HS-5 (cell line): ENCODE data around the gene CEMIP.

Experiments used
- DNase-seq: peaks from one replicate; pipeline ENCODE4 v3.0.0-alpha.2; 2012; ENCODE audit warnings: low read depth

CEMIP gene

DNA sequence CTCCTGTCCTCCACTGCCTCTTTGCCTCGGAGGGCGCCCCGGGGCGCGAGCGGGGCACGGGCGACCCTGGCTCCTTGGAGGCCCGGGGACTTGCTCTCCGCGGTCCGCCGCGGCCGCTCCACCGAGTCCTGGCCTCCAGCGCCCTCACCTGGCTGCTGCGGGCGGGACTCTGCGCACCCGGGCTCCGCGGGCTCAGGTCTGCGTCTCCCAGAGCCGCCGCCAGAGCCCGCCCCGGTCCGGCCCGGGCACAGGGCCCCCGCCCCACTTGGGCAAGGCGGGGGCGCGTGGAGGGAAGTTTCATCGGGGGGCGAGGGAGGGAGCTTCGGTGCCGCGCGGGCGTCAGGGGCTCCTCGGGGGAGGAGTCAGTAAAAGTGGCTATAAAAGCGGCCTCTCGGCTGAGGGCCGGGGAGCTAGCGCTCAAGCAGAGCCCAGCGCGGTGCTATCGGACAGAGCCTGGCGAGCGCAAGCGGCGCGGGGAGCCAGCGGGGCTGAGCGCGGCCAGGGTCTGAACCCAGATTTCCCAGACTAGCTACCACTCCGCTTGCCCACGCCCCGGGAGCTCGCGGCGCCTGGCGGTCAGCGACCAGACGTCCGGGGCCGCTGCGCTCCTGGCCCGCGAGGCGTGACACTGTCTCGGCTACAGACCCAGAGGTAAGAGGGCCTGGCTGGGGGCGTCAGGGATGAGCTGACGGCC lies at the start of gene CEMIP:
Gene CEMIP, plus strand, starts transcription at position 407 of the 694 bp plus-strand sequence. CDS start 94,510 bp downstream, outside the sequence.
- no peak for DNase-seq

DNA sequence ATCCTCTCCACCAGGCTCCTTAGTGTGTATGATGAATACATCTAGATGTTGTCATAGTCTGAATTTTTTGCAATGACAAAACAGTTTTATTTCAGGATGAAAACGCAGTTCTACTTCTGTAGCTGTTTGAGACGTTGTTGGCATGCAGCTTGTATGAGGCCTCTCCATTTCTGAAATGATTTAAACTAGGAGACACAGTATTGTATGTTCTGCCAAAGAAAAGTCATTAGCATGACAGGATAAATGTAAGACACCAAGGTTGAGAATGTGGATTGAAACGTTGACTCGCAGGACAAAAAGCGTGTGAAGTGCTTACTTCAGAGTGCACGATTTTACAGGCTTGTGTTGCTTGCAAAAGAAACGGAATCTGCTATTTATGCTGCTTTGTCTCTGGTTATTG lies 48.8 kb upstream of the CEMIP start:
- DNase-seq: no peak

- DNase-seq: no peak
Measured at GRCh38 chr15:80730926-80731325, 48.2 kb upstream of the CEMIP start.

- DNase-seq: no peak
Measured at GRCh38 chr15:80732167-80732566, 47.0 kb upstream of the CEMIP start.

DNA sequence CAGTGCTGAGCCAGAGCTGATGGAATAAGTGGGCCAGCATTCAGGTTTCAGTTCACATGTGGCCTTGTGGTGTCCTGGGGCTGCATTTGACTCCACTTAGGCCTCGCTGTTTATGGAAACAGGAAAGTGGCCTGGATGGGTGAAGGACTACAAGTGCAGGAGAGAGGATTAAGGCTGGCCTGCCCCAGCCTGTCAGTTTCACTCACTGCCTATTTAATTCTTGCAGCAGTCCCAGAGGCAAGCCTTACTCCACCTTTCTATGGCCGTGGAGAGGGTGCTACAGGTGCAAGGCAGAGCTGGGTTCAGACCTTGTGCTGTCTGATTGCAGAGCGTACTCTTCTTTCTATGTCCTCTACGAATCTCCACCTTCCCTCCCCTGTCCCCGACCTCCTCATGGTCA lies 46.4 kb upstream of the CEMIP start:
- no peak for DNase-seq

- DNase-seq: no peak
Measured at GRCh38 chr15:80733460-80733859, 45.7 kb upstream of the CEMIP start.

DNA sequence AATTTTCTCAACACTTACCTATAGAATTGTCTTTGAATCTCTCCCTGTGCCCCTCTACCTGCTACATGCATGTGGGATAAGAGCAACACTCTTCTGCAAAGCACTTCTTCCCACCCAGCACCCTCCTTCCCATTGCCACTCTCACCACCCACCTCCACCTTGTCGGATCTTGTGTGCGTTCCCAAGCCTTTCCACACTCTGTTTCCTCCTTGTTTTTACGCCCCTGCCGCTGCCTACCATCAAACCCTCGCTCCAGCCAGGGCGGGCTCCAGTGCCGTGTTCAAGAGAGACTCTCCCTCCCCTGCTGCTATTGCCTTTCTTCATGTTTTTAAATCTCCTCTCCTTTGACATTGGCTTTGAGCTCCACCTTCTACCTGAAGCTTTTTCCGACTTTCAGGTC lies 43.8 kb upstream of the CEMIP start:
- DNase-seq: no peak

DNA sequence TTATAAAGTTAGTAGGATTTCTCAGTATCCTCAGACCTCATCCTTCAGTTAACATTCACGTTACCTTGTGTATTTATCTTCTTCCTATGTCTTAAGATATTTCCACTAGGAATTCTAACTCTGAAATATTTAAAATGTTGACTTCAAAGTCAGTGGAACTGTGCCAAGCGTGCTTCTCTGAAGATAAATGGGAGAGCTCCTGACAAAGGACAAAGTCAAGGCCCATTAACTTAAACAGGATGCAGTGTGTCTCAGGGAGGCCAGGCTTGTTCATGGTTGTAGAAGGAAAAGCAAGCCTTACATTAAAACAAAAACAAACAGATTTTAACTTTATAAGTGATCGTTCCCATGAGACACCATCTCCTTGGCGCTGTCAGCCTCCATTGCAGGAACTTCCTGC lies 42.6 kb upstream of the CEMIP start:
- DNase-seq: no peak

GRCh38 chr15:80739919-80740318 lies 39.3 kb upstream of the CEMIP start:
- no peak for DNase-seq

DNA sequence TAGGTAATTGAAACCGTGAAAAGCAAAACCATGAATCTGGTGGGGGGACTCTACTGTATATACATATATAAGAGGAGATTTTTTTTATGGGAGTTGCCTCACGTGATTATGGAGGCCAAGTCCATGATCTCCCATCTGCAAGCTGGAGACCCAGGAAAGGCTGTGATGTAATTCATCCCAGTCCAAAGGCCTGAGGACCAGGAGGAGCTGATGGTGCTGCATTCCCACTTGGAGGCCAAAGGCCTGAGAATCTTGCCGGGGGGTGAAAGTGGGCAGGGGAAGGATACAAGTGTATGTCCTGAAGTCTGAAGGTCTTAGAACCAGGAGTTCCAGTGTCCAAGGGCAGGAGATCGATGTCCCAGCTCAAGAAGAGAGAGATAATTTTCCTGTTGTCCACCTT lies 37.1 kb upstream of the CEMIP start:
- DNase-seq: no peak

DNA sequence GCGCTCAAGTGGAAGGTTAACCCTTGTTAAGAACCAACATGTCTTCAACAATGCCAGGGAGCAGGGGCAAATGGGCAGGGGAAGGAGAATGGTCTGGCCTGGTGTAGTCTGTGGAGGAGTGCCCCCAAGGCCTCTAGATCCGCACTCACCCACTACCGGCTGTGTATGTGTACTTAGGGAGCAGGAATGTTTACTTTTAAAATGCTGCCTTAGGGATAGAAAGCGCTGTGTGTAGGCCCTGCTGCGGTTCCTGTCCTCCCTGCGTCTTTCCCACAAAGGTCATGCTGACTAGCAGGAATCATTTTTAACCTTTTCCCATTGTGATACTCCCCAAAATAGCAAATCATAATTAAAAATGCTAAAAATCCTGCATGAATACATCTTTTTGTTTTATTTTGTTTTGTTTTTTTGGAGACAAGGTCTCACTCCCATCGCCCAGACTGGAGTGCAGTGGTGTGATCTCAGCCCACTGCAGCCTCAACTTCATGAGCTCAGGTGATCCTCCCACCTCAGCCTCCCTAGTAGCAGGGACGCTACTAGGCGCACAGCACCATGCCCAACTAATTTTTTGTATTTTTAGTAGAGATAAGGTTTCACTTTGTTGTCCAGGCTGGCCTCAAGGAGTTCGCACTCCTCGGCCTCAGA lies 35.9 kb upstream of the CEMIP start:
- no peak for DNase-seq

GRCh38 chr15:80744415-80744814 lies 34.8 kb upstream of the CEMIP start:
- DNase-seq: no peak

DNA sequence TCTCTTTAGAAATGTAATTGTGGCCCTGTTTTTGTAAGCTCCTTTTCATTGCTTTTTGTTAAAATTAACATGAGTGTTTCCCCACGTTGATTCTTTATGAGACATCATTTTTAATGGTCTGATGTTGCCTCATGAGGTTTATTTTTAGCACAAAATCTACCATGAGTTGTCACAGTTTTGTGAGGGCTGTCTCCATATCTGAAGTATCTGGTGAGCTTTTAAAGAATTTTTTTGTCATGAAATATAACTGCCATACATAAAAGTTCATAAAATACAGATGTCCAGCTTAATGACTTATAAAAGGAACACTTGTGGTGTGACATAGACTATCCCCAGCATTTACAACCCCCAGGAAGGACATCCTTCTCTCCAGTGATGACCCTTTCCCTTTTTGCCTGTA lies 34.3 kb upstream of the CEMIP start:
- DNase-seq: peak; percentile 25

DNA sequence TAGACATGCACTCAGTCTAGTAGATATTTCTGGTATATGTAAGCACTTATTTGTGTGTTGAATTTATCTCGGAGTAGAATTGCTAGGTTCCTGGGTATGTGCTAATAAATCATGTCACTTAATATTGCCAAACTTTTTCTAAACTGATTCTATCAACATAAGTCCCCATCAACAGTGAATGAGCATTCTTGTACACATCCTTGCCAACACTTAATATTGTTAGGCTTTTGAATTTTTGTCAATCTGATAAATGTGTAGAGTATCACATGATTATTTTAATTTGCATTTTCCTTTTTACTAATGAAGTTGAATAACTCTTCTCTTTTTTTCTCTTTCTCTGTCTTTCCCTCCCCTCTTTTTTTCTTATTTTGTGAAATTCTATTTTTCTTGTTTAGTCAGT lies 33.3 kb upstream of the CEMIP start:
- no peak for DNase-seq

DNA sequence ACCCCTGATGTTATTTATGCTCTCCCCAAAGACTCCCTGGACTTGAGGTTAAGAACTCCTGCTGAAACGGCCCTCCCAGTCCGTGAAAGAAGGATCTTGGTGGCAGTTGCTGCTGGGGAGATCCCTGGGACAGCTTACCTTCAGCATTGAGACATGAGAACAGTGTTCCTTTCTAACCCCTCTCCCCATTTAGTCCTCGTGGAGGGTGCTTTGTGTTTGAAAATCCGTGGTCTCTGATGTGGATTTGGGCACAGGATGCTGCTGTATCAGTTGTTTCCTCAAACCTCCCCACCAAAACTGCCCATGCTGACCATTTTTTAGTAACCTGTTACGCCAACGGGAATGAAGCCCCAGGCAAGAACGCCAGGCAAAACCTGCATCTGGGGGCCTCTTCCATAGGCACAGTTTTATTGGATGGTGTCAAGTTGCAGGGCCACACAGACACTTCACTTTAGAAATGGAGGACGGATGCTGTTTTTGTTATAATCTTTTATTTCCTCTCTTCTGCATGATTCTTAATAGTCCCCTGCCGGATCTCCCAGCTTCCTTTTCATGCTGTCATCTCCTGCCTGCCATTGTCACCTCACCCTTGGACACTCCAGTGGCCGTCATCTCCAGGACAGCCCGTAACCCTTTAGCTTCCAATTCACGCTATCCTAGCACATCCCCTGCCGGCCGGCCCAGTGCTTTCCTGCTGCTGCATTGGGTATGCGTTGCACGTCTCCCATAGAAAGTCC lies 31.7 kb upstream of the CEMIP start:
- DNase-seq: no peak

DNA sequence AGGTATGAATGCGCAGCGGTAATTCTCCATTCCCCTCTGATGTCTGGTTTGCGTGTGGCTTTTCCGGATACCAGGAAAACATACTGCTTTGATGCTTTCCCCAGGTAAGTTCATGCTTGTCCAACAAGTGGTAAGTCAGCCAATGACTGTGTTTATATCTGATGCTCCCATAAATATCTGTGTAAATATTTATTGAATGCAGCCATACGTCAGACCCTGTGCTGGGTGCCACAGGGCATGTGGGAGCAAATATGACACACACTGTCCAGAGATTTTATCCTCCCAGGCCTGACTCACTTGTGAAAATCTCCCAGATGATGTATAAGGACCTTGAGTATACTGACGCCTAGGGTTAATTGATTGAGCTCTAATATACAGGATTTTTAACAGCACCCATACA lies 29.6 kb upstream of the CEMIP start:
- no peak for DNase-seq

GRCh38 chr15:80750575-80750974 lies 28.6 kb upstream of the CEMIP start:
- no peak for DNase-seq

GRCh38 chr15:80752204-80752603 lies 27.0 kb upstream of the CEMIP start:
- no peak for DNase-seq

GRCh38 chr15:80753161-80753560 lies 26.0 kb upstream of the CEMIP start:
- DNase-seq: no peak

DNA sequence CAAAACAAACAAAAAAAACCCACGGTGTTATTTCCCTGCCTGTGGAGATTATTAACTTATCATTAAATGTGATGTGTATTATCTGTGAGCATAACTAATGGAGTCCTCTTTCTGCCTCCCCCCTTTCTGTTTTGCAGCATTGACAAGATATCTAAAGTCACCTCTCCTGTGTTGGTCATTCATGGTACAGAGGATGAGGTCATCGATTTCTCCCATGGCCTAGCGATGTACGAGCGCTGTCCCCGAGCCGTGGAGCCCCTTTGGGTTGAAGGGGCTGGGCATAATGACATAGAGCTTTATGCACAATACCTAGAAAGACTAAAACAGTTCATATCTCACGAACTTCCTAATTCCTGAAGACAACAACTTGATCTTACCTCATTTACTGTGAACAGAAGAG lies 25.2 kb upstream of the CEMIP start:
- DNase-seq: no peak

DNA sequence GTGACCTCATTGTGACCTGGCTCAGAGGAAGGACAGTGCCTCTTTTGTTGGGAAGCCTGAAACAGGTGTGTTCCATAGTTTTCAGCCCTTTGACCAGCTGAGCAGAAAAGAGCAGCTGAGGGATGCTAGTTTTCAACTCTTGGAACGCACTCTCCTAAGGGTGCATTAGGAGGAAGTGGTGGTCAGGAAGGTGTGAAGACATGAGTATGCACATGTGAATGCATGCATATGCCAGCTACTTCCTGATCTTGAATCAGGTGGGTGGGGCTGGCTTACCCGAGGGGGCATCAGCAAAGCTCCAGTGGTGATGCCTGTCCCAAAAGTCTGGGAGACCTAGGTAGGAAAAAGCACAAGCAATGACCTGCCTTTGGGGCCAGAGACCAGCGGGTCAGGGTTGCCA lies 23.3 kb upstream of the CEMIP start:
- no peak for DNase-seq

DNA sequence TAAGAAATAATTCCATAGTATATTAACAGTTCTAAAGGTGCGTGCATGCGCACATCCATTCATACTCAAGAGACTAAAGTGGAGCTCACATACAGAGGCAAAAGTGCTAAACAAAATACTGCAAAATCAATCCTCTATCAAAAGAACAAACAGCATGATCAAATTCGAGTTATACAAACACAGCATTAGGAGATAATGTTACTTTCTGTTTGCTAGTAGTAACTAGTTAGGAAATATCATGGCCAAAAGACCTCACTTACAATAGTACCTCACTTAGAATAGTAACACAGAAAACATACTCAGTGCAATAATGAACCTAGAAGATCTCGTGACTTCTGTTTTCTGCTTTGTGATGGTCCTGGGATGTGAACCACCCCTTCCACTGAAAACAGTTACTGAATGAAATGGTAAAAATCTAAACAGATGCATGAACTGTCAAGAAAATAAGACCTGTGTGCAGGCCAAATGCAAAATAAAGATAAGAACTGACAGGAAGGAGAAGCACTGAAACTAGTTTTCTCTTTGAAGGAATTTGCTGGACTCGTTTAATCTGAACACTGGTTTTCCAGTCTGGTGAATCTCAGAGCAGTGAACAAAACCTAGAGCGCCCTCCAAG lies 20.9 kb upstream of the CEMIP start:
- DNase-seq: no peak

- DNase-seq: no peak
Measured at GRCh38 chr15:80760960-80761359, 18.2 kb upstream of the CEMIP start.
